PC-9 (cell line): Measurements from ENCODE around the gene C10orf105. TPM values are rescaled to one million over a fixed set of nuclear protein-coding genes. Genes with fewer than 3 reads are reported as not detected.
A peak's percentile ranks its signal among the peaks of the same experiment; 100 is the strongest.

Experiments used
- BruUV-seq: library from RNA; stranded (reverse); fragments of 400-500 nt; replicated peaks from 2 replicates; lab custom pipeline; 2021; lab: Mats Ljungman, UMichigan
- CTCF ChIA-PET: fragments of 300-600 bp; sonication (Branson Sonifier 250); formaldehyde crosslinking; loops from one replicate; lab custom pipeline; 2022; ENCODE audit warnings: antibody characterized with exemption; lab: Charles Lee
- POLR2A ChIA-PET: fragments of 300-600 bp; sonication (Branson Sonifier 250); formaldehyde crosslinking; loops from one replicate; lab custom pipeline; 2022; ENCODE audit warnings: antibody characterized with exemption; ENCODE audit not compliant: unreplicated experiment; lab: Charles Lee
- DNase-seq, 2 experiments: peaks; one replicate each; pipeline versions ENCODE4 v3.0.0 to v3.0.0-alpha.2; 2015 to 2022; ENCODE audit warnings: mixed read lengths in 1 of 2
- H2AFZ ChIP-seq: fragments of 200-600 bp; sonication (generic); 2 replicates; pipeline ENCODE4 v1.8.1; 2017; ENCODE audit warnings: antibody characterized with exemption
- H3F3A ChIP-seq: fragments of 200-600 bp; sonication (generic); 2 replicates; pipeline ENCODE4 v1.8.1; 2017; ENCODE audit warnings: antibody characterized with exemption, mild to moderate bottlenecking, low read depth; ENCODE audit not compliant: insufficient read depth
- H3K27ac ChIP-seq: fragments of 200-600 bp; sonication (generic); 2 replicates; pipeline ENCODE4 v1.6.1; 2016; ENCODE audit warnings: mixed run types
- H3K27me3 ChIP-seq: fragments of 200-600 bp; sonication (generic); 2 replicates; pipeline ENCODE4 v1.6.1; 2016; ENCODE audit warnings: low read depth, mixed run types; ENCODE audit not compliant: insufficient read depth
- H3K36me3 ChIP-seq: fragments of 200-600 bp; sonication (generic); 2 replicates; pipeline ENCODE4 v1.6.1; 2016; ENCODE audit warnings: low read depth, mixed run types
- H3K4me1 ChIP-seq: fragments of 200-600 bp; sonication (generic); replicated peaks from 2 replicates; pipeline ENCODE4 v1.6.1; 2016; ENCODE audit warnings: mixed run types; ENCODE audit not compliant: insufficient read depth
- H3K4me2 ChIP-seq: fragments of 200-600 bp; sonication (generic); 2 replicates; pipeline ENCODE4 v1.6.1; 2017; ENCODE audit warnings: mixed run types
- H3K4me3 ChIP-seq: fragments of 200-600 bp; sonication (generic); 2 replicates; pipeline ENCODE4 v1.6.1; 2016; ENCODE audit warnings: mixed run types
- H3K79me2 ChIP-seq: fragments of 200-600 bp; sonication (generic); 2 replicates; pipeline ENCODE4 v1.6.1; 2017; ENCODE audit warnings: low read depth, mixed run types
- H3K9me2 ChIP-seq: fragments of 200-600 bp; sonication (generic); 2 replicates; pipeline ENCODE4 v1.8.1; 2017; ENCODE audit warnings: mild to moderate bottlenecking; ENCODE audit not compliant: insufficient read depth
- H3K9me3 ChIP-seq: fragments of 200-600 bp; sonication (generic); 2 replicates; pipeline ENCODE4 v1.8.1; 2016; ENCODE audit warnings: low read depth; ENCODE audit not compliant: insufficient read depth
- H4K20me1 ChIP-seq: fragments of 200-600 bp; sonication (generic); 2 replicates; pipeline ENCODE4 v1.8.1; 2017; ENCODE audit not compliant: insufficient read depth
- EZH2 ChIP-seq: fragments of 200-600 bp; sonication (generic); IDR thresholded peaks from 2 replicates; pipeline ENCODE4 v1.8.0; 2017; ENCODE audit warnings: antibody characterized with exemption, low read depth
- intact Hi-C: fragments of 100-400 bp; cut with micrococcal nuclease; formaldehyde crosslinking; loops from one replicate; pipeline ENCODE4 v1.10.0; 2022; ENCODE audit not compliant: unreplicated experiment
- total RNA-seq: library from RNA; stranded (reverse); gene quantifications from 2 replicates; pipeline ENCODE4 v1.2.3, GENCODE V29; 2021
- TF ChIP-seq, protein P1 (sequence below): fragments of 200-600 bp; sonication (generic); conservative IDR thresholded peaks from 2 replicates; pipeline ENCODE4 v1.6.1; 2017; ENCODE audit warnings: mixed run types, antibody characterized with exemption, mild to moderate bottlenecking, moderate library complexity

Gene C10orf105
- total RNA-seq, 1 experiment from 2014 or later: not detected

DNA sequence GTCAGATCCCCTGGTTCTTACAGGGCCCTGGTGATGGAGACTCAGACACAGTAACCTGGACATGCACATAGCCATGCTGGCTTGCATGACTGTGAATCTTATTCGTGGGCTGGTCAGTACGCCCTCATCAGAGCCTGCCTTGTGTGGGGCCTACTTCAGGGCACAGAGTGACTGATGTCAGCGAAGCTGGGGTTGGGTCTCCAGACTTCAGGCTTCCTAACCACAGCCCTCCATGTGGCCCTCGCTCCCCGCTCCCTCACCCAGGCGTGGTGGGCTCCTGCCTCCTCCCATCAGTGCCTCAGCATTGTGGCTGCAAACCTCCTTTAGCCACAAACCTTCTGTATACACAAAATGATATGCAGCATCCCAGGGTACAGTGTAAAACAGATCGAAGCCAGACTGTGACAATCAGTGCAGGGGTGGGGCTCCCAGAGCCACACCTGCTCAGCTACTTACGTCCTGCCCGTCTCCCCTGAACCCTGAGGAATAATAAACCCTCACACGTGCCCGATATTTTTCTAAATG, 7.1 kb upstream of the C10orf105 start:
- intact Hi-C loops: no loop called here
- no TSS peak for BruUV-seq
- TF ChIP-seq EZH2: no peak
- TF ChIP-seq, protein P1, sequence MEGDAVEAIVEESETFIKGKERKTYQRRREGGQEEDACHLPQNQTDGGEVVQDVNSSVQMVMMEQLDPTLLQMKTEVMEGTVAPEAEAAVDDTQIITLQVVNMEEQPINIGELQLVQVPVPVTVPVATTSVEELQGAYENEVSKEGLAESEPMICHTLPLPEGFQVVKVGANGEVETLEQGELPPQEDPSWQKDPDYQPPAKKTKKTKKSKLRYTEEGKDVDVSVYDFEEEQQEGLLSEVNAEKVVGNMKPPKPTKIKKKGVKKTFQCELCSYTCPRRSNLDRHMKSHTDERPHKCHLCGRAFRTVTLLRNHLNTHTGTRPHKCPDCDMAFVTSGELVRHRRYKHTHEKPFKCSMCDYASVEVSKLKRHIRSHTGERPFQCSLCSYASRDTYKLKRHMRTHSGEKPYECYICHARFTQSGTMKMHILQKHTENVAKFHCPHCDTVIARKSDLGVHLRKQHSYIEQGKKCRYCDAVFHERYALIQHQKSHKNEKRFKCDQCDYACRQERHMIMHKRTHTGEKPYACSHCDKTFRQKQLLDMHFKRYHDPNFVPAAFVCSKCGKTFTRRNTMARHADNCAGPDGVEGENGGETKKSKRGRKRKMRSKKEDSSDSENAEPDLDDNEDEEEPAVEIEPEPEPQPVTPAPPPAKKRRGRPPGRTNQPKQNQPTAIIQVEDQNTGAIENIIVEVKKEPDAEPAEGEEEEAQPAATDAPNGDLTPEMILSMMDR: no peak
- DNase-seq: no peak
- H3K4me3 ChIP-seq: no peak overlapping the region
- H2AFZ ChIP-seq: no peak overlapping the region
- H3K9me3 ChIP-seq: no peaks in the 10 kb centered on the region
- peaks cover 56% of the 10 kb centered on the region for H3K4me1 ChIP-seq
- no peaks in the 10 kb centered on the region for H3K36me3 ChIP-seq
- ChIA-PET POLR2A (no interaction called here), CTCF (no interaction called here)
- no peak overlapping the region for H3K27ac ChIP-seq
- H3K9me2 ChIP-seq: no peaks in the 10 kb centered on the region
- H3F3A ChIP-seq: peaks cover 20% of the 10 kb centered on the region
- no peaks in the 10 kb centered on the region for H3K79me2 ChIP-seq
- no peaks in the 10 kb centered on the region for H4K20me1 ChIP-seq
- 0 out of 2 replicates have a peak overlapping the region, but pooled peaks have one; percentile 5 for H3K4me2 ChIP-seq
- H3K27me3 ChIP-seq: no peaks in the 10 kb centered on the region

DNA sequence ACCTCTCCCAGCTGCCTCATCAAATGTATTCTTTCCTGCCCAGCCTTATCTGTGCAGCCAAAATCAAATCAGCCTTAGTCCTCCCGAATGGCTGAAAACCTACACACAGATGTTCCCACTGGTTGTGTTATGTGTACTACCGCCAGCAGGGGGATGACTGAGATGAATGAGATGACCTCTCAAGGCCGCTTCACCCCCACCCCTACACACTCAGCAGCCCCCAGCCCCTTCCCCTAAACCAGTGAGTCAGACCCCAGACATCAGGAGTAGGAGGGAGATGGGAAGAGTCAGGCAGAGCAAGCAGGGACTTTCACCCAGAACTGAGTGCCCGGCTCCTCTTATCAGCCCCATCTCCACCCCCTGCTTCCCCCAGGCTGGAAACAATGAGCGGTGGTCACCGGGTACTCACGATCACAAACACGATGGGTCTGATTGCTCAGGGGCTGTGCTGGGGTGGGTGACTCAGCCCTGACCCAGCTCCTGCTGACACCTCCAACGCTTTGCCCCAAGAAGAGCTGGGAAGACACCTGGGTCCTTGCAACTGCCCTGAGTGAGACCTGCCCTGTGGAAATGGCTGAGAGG, 6.5 kb upstream of the C10orf105 start:
- Histone ChIP-seq H3K79me2 (no peaks in the 10 kb centered on the region), H3K4me1 (peaks cover 56% of the 10 kb centered on the region), H3F3A (peaks cover 20% of the 10 kb centered on the region), H3K27me3 (no peaks in the 10 kb centered on the region), H3K4me2 (peak overlapping the region; percentile 5), H2AFZ (no peak overlapping the region), H3K36me3 (no peaks in the 10 kb centered on the region), H3K9me2 (no peaks in the 10 kb centered on the region), H3K9me3 (no peaks in the 10 kb centered on the region), H3K4me3 (no peak overlapping the region), H3K27ac (no peak overlapping the region), H4K20me1 (no peaks in the 10 kb centered on the region)
- CTCF ChIA-PET: no interaction called here
- no peak for TF ChIP-seq EZH2
- TF ChIP-seq, protein P1: peak; percentile 77
- no TSS peak for BruUV-seq
- peak; percentile 50 to 52 for DNase-seq
- intact Hi-C loops: no loop called here
- POLR2A ChIA-PET: no interaction called here

DNA sequence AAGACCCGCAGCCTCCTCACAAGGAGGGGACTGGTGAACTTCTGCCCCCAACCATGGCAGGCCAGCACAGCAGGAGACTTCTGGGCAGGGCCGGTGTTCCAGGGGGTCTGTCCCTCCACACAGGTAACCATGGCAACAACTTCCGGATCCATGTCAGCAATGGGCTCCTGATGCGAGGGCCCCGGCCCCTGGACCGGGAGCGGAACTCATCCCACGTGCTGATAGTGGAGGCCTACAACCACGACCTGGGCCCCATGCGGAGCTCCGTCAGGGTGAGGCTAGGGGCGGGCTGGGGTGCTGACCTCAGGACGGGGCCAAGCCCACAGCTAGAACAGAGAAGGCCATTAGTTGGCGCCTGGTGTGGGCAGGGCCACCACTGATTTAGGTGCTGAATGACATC, 5.7 kb upstream of the C10orf105 start:
- Histone ChIP-seq H3K27me3 (no peaks in the 10 kb centered on the region), H3F3A (peaks cover 20% of the 10 kb centered on the region), H3K79me2 (no peaks in the 10 kb centered on the region), H4K20me1 (no peaks in the 10 kb centered on the region), H3K9me2 (no peaks in the 10 kb centered on the region), H3K4me2 (peak overlapping the region; percentile 5; the same call in 1 of the 2 replicates), H3K36me3 (no peaks in the 10 kb centered on the region), H3K4me3 (no peak overlapping the region), H3K4me1 (peaks cover 52% of the 10 kb centered on the region), H2AFZ (no peak overlapping the region), H3K27ac (no peak overlapping the region), H3K9me3 (no peaks in the 10 kb centered on the region)
- DNase-seq: no peak
- BruUV-seq: no TSS peak
- TF ChIP-seq EZH2: no peak
- TF ChIP-seq, protein P1: no peak
- intact Hi-C loops: no loop called here
- CTCF ChIA-PET: no interaction called here
- POLR2A ChIA-PET: no interaction called here
